Transverse colon (tissue), 4 donors: ENCODE results near the gene PLEKHA6. TPM values are rescaled to one million over a fixed set of nuclear protein-coding genes. Genes with fewer than 3 reads are reported as not detected.

Source experiments
- DNase-seq: peaks from one replicate; pipeline ENCODE4 v3.0.0-alpha.2; 2019
- H3K27ac ChIP-seq, 4 donors: fragments of 200-600 bp; sonication (generic); 2 replicates each; pipeline ENCODE4 v1.5.1; 2016 to 2018; ENCODE audit warnings: inconsistent platforms in 4 of 4
- H3K27me3 ChIP-seq: fragments of 200-600 bp; sonication (generic); 2 replicates; pipeline ENCODE4 v1.5.1; 2017; ENCODE audit warnings: inconsistent platforms
- H3K36me3 ChIP-seq, 4 donors: fragments of 200-600 bp; sonication (generic); 2 replicates each; pipeline ENCODE4 v1.5.1; 2017 to 2019; ENCODE audit warnings: inconsistent platforms in 4 of 4
- H3K4me1 ChIP-seq, 4 donors: fragments of 200-600 bp; sonication (generic); 2 replicates each; pipeline ENCODE4 v1.5.1; 2017 to 2020; ENCODE audit warnings: inconsistent platforms in 4 of 4
- H3K4me3 ChIP-seq, 4 donors: fragments of 200-600 bp; sonication (generic); 1 replicate in 1 of 4; 2 replicates in 3 of 4; pipeline versions ENCODE4 v1.5.1 to v1.6.1; 2017 to 2019; ENCODE audit warnings: inconsistent platforms in 4 of 4
- H3K9me3 ChIP-seq, 2 donors: fragments of 200-600 bp; sonication (generic); 2 replicates each; pipeline ENCODE4 v1.5.1; 2017 to 2019; ENCODE audit warnings: inconsistent platforms in 2 of 2
- CTCF ChIP-seq, 5 experiments: fragments of 200-600 bp in 3 of 5; fragments of 450-650 bp in 2 of 5; sonication (generic) in 3 of 5; IDR thresholded peaks; 1 replicate in 2 of 5; 2 replicates in 3 of 5; pipeline ENCODE4 v1.5.1; 2016 to 2017; ENCODE audit warnings: antibody characterized with exemption in 5 of 5, inconsistent platforms in 3 of 5, mild to moderate bottlenecking in 2 of 5, moderate library complexity in 1 of 5
- EP300 ChIP-seq: sonication (generic); formaldehyde crosslinking; IDR thresholded peaks from one replicate; pipeline ENCODE4 v1.6.1; 2017; ENCODE audit warnings: antibody characterized with exemption, low read depth
- POLR2A ChIP-seq: fragments of 450-650 bp; IDR thresholded peaks from one replicate; pipeline ENCODE4 v1.6.1; 2016; ENCODE audit warnings: antibody characterized with exemption, mild to moderate bottlenecking, moderate library complexity
- POLR2AphosphoS5 ChIP-seq, 3 donors: sonication (generic); formaldehyde crosslinking; IDR thresholded peaks; one replicate each; pipeline ENCODE4 v1.6.1; 2016; ENCODE audit warnings: antibody characterized with exemption in 3 of 3
- WGBS, 2 donors: methylation state at CpG; one replicate each; pipeline ENCODE4 v1.1.5; 2018; ENCODE audit warnings: low coverage in 1 of 2; 5-methylcytosine and 5-hydroxymethylcytosine counted together
- in situ Hi-C, 4 donors: fragments of 200-750 bp; cut with MboI; loops; one replicate each; pipeline versions ENCODE4 v1.15.0 to v1.15.1; 2017; ENCODE audit warnings: low sequenced_read_pairs in 3 of 4, low pct_ligation_motif_present in 1 of 4, low pct_unique_long_range_greater_than_20kb in 1 of 4
- intact Hi-C: fragments of 100-400 bp; cut with DNase I; formaldehyde crosslinking; loops from one replicate; pipeline ENCODE4 v1.15.1; 2023; ENCODE audit warnings: low total_unique reads
- total RNA-seq, 4 donors: library from RNA; depleted of rRNA; stranded (reverse); fragments of >200 nt; gene quantifications; one replicate each; pipeline ENCODE4 v1.1.0, GENCODE V29; 2016

The PLEKHA6 gene
- total RNA-seq, 4 donors from 2014 or later, result 58.7 to 209 (median 97.9) TPM

GRCh38 chr1:204219971-204220616 lies 139.6 kb downstream of the PLEKHA6 start:
- no peaks in the 10 kb centered on the region for H3K4me1 ChIP-seq
- in situ Hi-C loops, result loop anchor here in 1 of 4 donors (10.0 kb wide), 1 partner anchor 145 kb away; no protein-coding TSS in a partner anchor
- H3K9me3 ChIP-seq, result no peaks in the 10 kb centered on the region
- intact Hi-C loops, result loop anchor here (1.0 kb wide), 1 partner anchor 154 kb away; no protein-coding TSS in a partner anchor
- no peak overlapping the region for H3K4me3 ChIP-seq
- DNase-seq, result no peak
- no peaks in the 10 kb centered on the region for H3K27me3 ChIP-seq
- H3K36me3 ChIP-seq, result no peaks in the 10 kb centered on the region
- no peak for TF ChIP-seq CTCF (IDR thresholded peaks at IDR 0.05)
- TF ChIP-seq EP300, result no peak
- no peak for TF ChIP-seq POLR2AphosphoS5 (IDR thresholded peaks at IDR 0.05)
- TF ChIP-seq POLR2A, result no peak
- no peak overlapping the region for H3K27ac ChIP-seq
- WGBS, 2 donors, result 76 to 86% methylated on average over 6 to 10 of the region's 10 CpGs

GRCh38 chr1:204218552-204218951 lies 141.2 kb downstream of the PLEKHA6 start:
- DNase-seq, result no peak
- TF ChIP-seq POLR2A (no peak), CTCF (IDR thresholded peaks at IDR 0.05) (no peak), POLR2AphosphoS5 (IDR thresholded peaks at IDR 0.05) (no peak), EP300 (no peak)
- no peaks in the 10 kb centered on the region for H3K36me3 ChIP-seq
- H3K27me3 ChIP-seq, result no peaks in the 10 kb centered on the region
- intact Hi-C loops, result no loop called here
- in situ Hi-C loops, result no loop called here
- 47% methylated on average over 2 of the region's 2 CpGs; no CpG with 5 or more reads in 1 of the 2 donors for WGBS, 2 donors
- no peaks in the 10 kb centered on the region for H3K9me3 ChIP-seq
- no peak overlapping the region for H3K27ac ChIP-seq
- H3K4me3 ChIP-seq, result no peak overlapping the region
- peaks cover 0 to 9% (median 4%) of the 10 kb centered on the region in 4 donors for H3K4me1 ChIP-seq

- Histone ChIP-seq H3K36me3 (no peaks in the 10 kb centered on the region), H3K27ac (no peak overlapping the region), H3K4me3 (no peak overlapping the region), H3K27me3 (no peaks in the 10 kb centered on the region), H3K9me3 (no peaks in the 10 kb centered on the region), H3K4me1 (peaks cover 0 to 13% (median 7%) of the 10 kb centered on the region in 4 donors)
- no peak for TF ChIP-seq POLR2AphosphoS5 (IDR thresholded peaks at IDR 0.05)
- TF ChIP-seq CTCF (IDR thresholded peaks at IDR 0.05), result no peak
- TF ChIP-seq POLR2A, result no peak
- TF ChIP-seq EP300, result no peak
- WGBS, 2 donors, result 69 to 75% methylated on average over 4 of the region's 4 CpGs
- intact Hi-C loops, result no loop called here
- in situ Hi-C loops, result no loop called here
- DNase-seq, result no peak
Measured at GRCh38 chr1:204217648-204218000, 142.1 kb downstream of the PLEKHA6 start.

GRCh38 chr1:204216880-204217647 lies 142.7 kb downstream of the PLEKHA6 start:
- Histone ChIP-seq H3K27ac (no peak overlapping the region), H3K9me3 (no peaks in the 10 kb centered on the region), H3K27me3 (no peaks in the 10 kb centered on the region), H3K4me1 (peaks cover 0 to 13% (median 7%) of the 10 kb centered on the region in 4 donors), H3K4me3 (no peak overlapping the region), H3K36me3 (no peaks in the 10 kb centered on the region)
- intact Hi-C loops, result no loop called here
- no peak for DNase-seq
- 78% methylated on average over 11 of the region's 11 CpGs; no CpG with 5 or more reads in 1 of the 2 donors for WGBS, 2 donors
- in situ Hi-C loops, result no loop called here
- TF ChIP-seq EP300 (no peak), POLR2A (no peak), CTCF (IDR thresholded peaks at IDR 0.05) (no peak), POLR2AphosphoS5 (IDR thresholded peaks at IDR 0.05) (no peak)
